SU-DHL-6 (cell line): ENCODE measurements around the gene ATIC.

Source experiments
- CTCF ChIP-seq: fragments of 200-600 bp; sonication (generic); IDR thresholded peaks from one replicate; pipeline ENCODE4 v1.5.1; 2017; ENCODE audit warnings: antibody characterized with exemption, mild to moderate bottlenecking, low read length, moderate library complexity; ENCODE audit not compliant: insufficient read depth, poor library complexity, severe bottlenecking
- EZH2phosphoT487 ChIP-seq: fragments of 200-600 bp; sonication (generic), shearing (Covaris generic); conservative IDR thresholded peaks from 2 replicates; pipeline ENCODE4 v1.6.1; 2018; ENCODE audit warnings: mild to moderate bottlenecking, antibody characterized with exemption, low read length, moderate library complexity, mixed read lengths

- TF ChIP-seq CTCF (no peak), EZH2phosphoT487 (no peak)
Observed at GRCh38 chr2:215362562-215362904, 50.7 kb downstream of the ATIC start.
